CD14-positive monocyte (primary cell): ENCODE measurements around the gene PCDHB1. TPM values are rescaled to one million over a fixed set of nuclear protein-coding genes. Genes with fewer than 3 reads are reported as not detected.

Source experiments
- DNase-seq, 3 donors: peaks; one replicate each; pipeline ENCODE4 v3.0.0-alpha.2; 2011 to 2022
- H2AFZ ChIP-seq: 2 replicates; pipeline ENCODE4 v1.6.0; 2012; ENCODE audit warnings: mild to moderate bottlenecking, low read depth, low read length, inconsistent platforms; ENCODE audit not compliant: insufficient read depth, poor library complexity, severe bottlenecking
- H3K27ac ChIP-seq, 2 donors: 1 replicate in 1 of 2; 2 replicates in 1 of 2; pipeline ENCODE4 v1.5.1; 2012 to 2013; ENCODE audit warnings: low read length in 2 of 2, control low read depth in 1 of 2, inconsistent platforms in 1 of 2, low read depth in 1 of 2, mild to moderate bottlenecking in 1 of 2
- H3K27me3 ChIP-seq, 2 donors: one replicate each; pipeline versions ENCODE4 v1.6.0 to v1.6.1; 2011 to 2013; ENCODE audit warnings: low read length in 2 of 2; ENCODE audit not compliant: control insufficient read depth in 2 of 2, insufficient read depth in 2 of 2
- H3K36me3 ChIP-seq, 2 donors: replicated peaks in 1 of 2; 1 replicate in 1 of 2; 2 replicates in 1 of 2; pipeline versions ENCODE4 v1.5.1 to v1.6.1; 2012 to 2013; ENCODE audit warnings: low read length in 2 of 2, control low read depth in 1 of 2, inconsistent platforms in 1 of 2, mild to moderate bottlenecking in 1 of 2; ENCODE audit not compliant: insufficient read depth in 2 of 2, control insufficient read depth in 1 of 2
- H3K4me1 ChIP-seq, 2 donors: 1 replicate in 1 of 2; 2 replicates in 1 of 2; pipeline versions ENCODE4 v1.5.1 to v1.6.1; 2012 to 2013; ENCODE audit warnings: low read length in 2 of 2, control low read depth in 1 of 2, inconsistent platforms in 1 of 2, mild to moderate bottlenecking in 1 of 2, moderate library complexity in 1 of 2; ENCODE audit not compliant: insufficient read depth in 2 of 2, control insufficient read depth in 1 of 2
- H3K4me2 ChIP-seq: replicated peaks from 2 replicates; pipeline ENCODE3; 2012; ENCODE audit warnings: low read length, moderate library complexity, mild to moderate bottlenecking; ENCODE audit not compliant: poor library complexity, severe bottlenecking; ENCODE audit errors: extremely low read depth
- H3K4me3 ChIP-seq, 3 experiments: fragments of 200-600 bp in 1 of 3; sonication (generic) in 1 of 3; replicated peaks in 1 of 3; 1 replicate in 2 of 3; 2 replicates in 1 of 3; pipeline ENCODE4 v1.5.1; 2011 to 2013; ENCODE audit warnings: low read length in 3 of 3, mild to moderate bottlenecking in 3 of 3, control low read depth in 2 of 3, low read depth in 2 of 3, inconsistent platforms in 1 of 3, moderate library complexity in 1 of 3
- H3K79me2 ChIP-seq: 2 replicates; pipeline ENCODE4 v1.6.0; 2012; ENCODE audit warnings: mild to moderate bottlenecking, control low read depth, inconsistent platforms, low read length, moderate library complexity; ENCODE audit not compliant: insufficient read depth
- H3K9ac ChIP-seq: 2 replicates; pipeline ENCODE4 v1.6.0; 2017; ENCODE audit warnings: low read length, mild to moderate bottlenecking; ENCODE audit not compliant: insufficient read depth, poor library complexity, severe bottlenecking
- H3K9me3 ChIP-seq, 2 donors: replicated peaks in 1 of 2; 1 replicate in 1 of 2; 2 replicates in 1 of 2; pipeline versions ENCODE4 v1.5.1 to v1.6.1; 2012 to 2013; ENCODE audit warnings: low read length in 2 of 2, control low read depth in 1 of 2; ENCODE audit not compliant: control insufficient read depth in 1 of 2, insufficient read depth in 1 of 2
- H4K20me1 ChIP-seq: 2 replicates; pipeline ENCODE4 v1.6.0; 2012; ENCODE audit warnings: mild to moderate bottlenecking, low read length, control low read depth, moderate library complexity; ENCODE audit not compliant: insufficient read depth
- H3K27ac Mint-ChIP-seq, 7 donors: one replicate each; pipeline ENCODE4 v1.8.0; 2020; ENCODE audit warnings: mild to moderate bottlenecking in 7 of 7, mixed read lengths in 7 of 7, moderate library complexity in 6 of 7, inconsistent platforms in 2 of 7
- H3K27me3 Mint-ChIP-seq, 3 donors: one replicate each; pipeline ENCODE4 v1.8.0; 2021 to 2022; ENCODE audit warnings: low read depth in 3 of 3, mild to moderate bottlenecking in 3 of 3, mixed read lengths in 3 of 3, moderate library complexity in 3 of 3, inconsistent platforms in 1 of 3
- H3K36me3 Mint-ChIP-seq, 2 donors: one replicate each; pipeline ENCODE4 v1.8.0; 2020; ENCODE audit warnings: mixed read lengths in 2 of 2, inconsistent platforms in 1 of 2, mild to moderate bottlenecking in 1 of 2
- H3K4me1 Mint-ChIP-seq: one replicate; pipeline ENCODE4 v1.8.0; 2020; ENCODE audit warnings: mild to moderate bottlenecking, mixed read lengths
- H3K4me3 Mint-ChIP-seq, 2 donors: one replicate each; pipeline ENCODE4 v1.8.0; 2020; ENCODE audit warnings: mild to moderate bottlenecking in 2 of 2, mixed read lengths in 2 of 2, moderate library complexity in 1 of 2
- H3K9me3 Mint-ChIP-seq, 7 donors: one replicate each; pipeline ENCODE4 v1.8.0; 2020 to 2022; ENCODE audit warnings: mixed read lengths in 7 of 7, mild to moderate bottlenecking in 6 of 7, moderate library complexity in 6 of 7, inconsistent platforms in 2 of 7
- CTCF ChIP-seq: fragments of 200-600 bp; IDR thresholded peaks from one replicate; pipeline ENCODE4 v1.8.0; 2022; ENCODE audit warnings: antibody characterized with exemption, mild to moderate bottlenecking
- WGBS: methylation state at CpG from one replicate; pipeline ENCODE4 v1.1.5; 2013; ENCODE audit warnings: missing lambda C conversion rate; ENCODE audit not compliant: insufficient coverage; 5-methylcytosine and 5-hydroxymethylcytosine counted together
- intact Hi-C, 2 donors: fragments of 100-400 bp; cut with micrococcal nuclease; formaldehyde crosslinking; loops; one replicate each; pipeline versions ENCODE4 v1.15.0 to v1.15.1; 2023
- polyA plus RNA-seq, 3 donors: library from polyadenylated mRNA; depleted of rRNA in 1 of 3; unstranded in 2 of 3; stranded (reverse) in 1 of 3; fragments of 300-500 nt in 2 of 3; fragments of >200 nt in 1 of 3; fragmentation: Illumina TruSeq in 2 of 3; gene quantifications; 1 replicate in 2 of 3; 2 replicates in 1 of 3; pipeline ENCODE4 v1.2.3, GENCODE V29; 2012 to 2021

The PCDHB1 gene
- polyA plus RNA-seq, 3 donors: not detected

GRCh38 chr5:141031006-141031405 is 20.2 kb upstream of the PCDHB1 start:
- no peaks in the 10 kb centered on the region for H3K27me3 ChIP-seq
- intact Hi-C loops: no loop called here
- H3K4me3 ChIP-seq: no peak overlapping the region
- no peak overlapping the region for H3K9ac ChIP-seq
- no peak overlapping the region for H3K4me3 Mint-ChIP-seq
- no peak overlapping the region for H3K4me2 ChIP-seq
- WGBS: 93% methylated on average over 12 of the region's 15 CpGs
- no peaks in the 10 kb centered on the region for H3K4me1 ChIP-seq
- no peak for DNase-seq
- no peak overlapping the region for H2AFZ ChIP-seq
- peaks cover 0 to 1% (median 0%) of the 10 kb centered on the region in 3 donors for H3K27me3 Mint-ChIP-seq
- no peak overlapping the region for H3K27ac Mint-ChIP-seq
- H3K36me3 ChIP-seq: no peaks in the 10 kb centered on the region
- no peaks in the 10 kb centered on the region for H4K20me1 ChIP-seq
- H3K9me3 Mint-ChIP-seq: peaks cover 0 to 4% (median 0%) of the 10 kb centered on the region in 7 donors
- TF ChIP-seq CTCF: no peak
- no peak overlapping the region for H3K27ac ChIP-seq
- no peaks in the 10 kb centered on the region for H3K79me2 ChIP-seq
- no peaks in the 10 kb centered on the region for H3K36me3 Mint-ChIP-seq
- H3K9me3 ChIP-seq: no peaks in the 10 kb centered on the region
- no peaks in the 10 kb centered on the region for H3K4me1 Mint-ChIP-seq

- no peak overlapping the region for H3K9ac ChIP-seq
- peaks cover 0 to 1% (median 0%) of the 10 kb centered on the region in 3 donors for H3K27me3 Mint-ChIP-seq
- H3K36me3 ChIP-seq: no peaks in the 10 kb centered on the region
- H3K4me3 Mint-ChIP-seq: no peak overlapping the region
- no peak overlapping the region for H3K4me3 ChIP-seq
- peaks cover 0 to 2% (median 0%) of the 10 kb centered on the region in 7 donors for H3K9me3 Mint-ChIP-seq
- no peaks in the 10 kb centered on the region for H3K4me1 ChIP-seq
- no peaks in the 10 kb centered on the region for H3K4me1 Mint-ChIP-seq
- no peaks in the 10 kb centered on the region for H3K27me3 ChIP-seq
- no peak overlapping the region for H2AFZ ChIP-seq
- no peaks in the 10 kb centered on the region for H3K36me3 Mint-ChIP-seq
- no peak for TF ChIP-seq CTCF
- no peaks in the 10 kb centered on the region for H3K9me3 ChIP-seq
- intact Hi-C loops: no loop called here
- DNase-seq: no peak
- no peaks in the 10 kb centered on the region for H3K79me2 ChIP-seq
- no peak overlapping the region for H3K4me2 ChIP-seq
- no CpG with 5 or more reads among the region's 1 CpG for WGBS
- no peak overlapping the region for H3K27ac ChIP-seq
- H4K20me1 ChIP-seq: no peaks in the 10 kb centered on the region
- no peak overlapping the region for H3K27ac Mint-ChIP-seq
These were observed 18.5 kb upstream of the PCDHB1 start for GRCh38 chr5:141032626-141033025.
